Measurements from ENCODE around the gene FARP2. TPM values are rescaled to one million over a fixed set of nuclear protein-coding genes. Genes with fewer than 3 reads are reported as not detected.
A peak's percentile ranks its signal among the peaks of the same experiment; 100 is the strongest.
"Not testable (repeated sequence)": the region's sequence is repeated elsewhere in the genome, so short reads cannot be mapped to it uniquely, and the experiment has no call there.

FARP2 gene
- total RNA-seq, 1 experiment from 2014 or later, result 24.0 TPM

DNA sequence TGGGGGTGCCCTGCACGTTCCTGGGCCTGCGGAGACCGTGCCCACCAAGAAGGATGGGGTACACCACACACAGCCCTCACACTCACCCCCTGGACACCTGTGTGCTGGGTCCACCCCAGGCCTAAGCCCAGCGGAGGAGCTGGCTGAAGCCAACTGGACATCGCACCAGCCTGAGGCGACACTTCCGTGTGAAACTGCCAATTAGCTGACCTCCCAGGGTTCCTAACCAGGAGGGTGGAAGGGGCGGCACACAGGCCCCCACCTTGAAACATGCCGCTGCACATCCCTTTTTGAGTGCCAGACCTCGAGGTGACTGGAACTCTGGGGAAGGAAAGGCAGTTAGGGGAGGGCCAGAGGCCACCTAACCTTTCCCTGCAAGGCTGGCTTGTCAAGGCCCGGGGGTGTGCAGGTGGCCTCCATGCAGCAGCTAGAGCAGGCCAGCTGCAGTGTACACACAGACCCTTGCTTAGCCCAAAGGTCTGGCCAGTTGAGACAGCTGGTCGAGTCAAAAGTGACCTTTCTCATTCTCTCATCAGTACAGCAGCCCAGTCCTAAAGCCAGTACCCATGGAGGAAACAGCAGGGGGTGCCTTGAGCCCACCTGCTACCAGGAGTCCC lies 147.8 kb downstream of the FARP2 start:
- DNase-seq (ENCODE audit: low read depth), result no peak
- in situ Hi-C loops (cut with HindIII; ENCODE audit: low pct_unique_long_range_greater_than_20kb, low sequenced_read_pairs), result no loop called here

DNA sequence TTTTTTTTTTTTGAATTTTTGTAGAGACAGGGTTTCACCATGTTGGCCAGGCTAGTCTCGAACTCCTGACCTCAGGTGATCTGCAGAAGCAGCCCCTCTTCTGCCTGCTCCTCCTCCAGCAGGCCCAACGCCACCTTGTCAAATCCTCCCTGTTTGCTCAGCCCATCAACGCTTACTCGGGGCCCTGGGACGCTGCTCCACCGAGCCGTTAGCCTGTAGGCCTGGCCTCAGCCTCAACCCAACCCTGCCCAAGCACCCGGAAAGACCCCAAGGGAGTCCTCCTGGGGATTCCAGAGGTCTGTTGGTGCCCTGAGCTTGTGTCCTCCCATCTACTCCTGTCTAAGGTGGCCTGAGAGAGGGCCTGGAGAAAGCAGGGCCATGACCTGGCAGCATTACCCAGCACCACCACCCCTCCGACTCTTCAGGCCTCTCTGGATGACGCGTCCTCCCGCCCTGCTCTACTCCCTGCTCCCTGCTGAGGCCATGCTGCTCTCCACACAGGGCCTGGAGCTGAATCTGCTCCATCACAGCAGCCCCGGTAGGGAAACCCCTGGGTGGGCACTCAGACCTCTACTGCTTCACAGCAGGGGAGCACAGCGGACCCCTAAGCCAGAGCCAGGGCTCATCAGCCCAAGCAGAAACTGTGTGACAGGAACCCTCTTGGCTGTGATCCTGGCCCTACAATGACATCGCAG lies 149.1 kb downstream of the FARP2 start:
- no peak for DNase-seq (ENCODE audit: low read depth)
- in situ Hi-C loops (cut with HindIII; ENCODE audit: low pct_unique_long_range_greater_than_20kb, low sequenced_read_pairs), result no loop called here

DNA sequence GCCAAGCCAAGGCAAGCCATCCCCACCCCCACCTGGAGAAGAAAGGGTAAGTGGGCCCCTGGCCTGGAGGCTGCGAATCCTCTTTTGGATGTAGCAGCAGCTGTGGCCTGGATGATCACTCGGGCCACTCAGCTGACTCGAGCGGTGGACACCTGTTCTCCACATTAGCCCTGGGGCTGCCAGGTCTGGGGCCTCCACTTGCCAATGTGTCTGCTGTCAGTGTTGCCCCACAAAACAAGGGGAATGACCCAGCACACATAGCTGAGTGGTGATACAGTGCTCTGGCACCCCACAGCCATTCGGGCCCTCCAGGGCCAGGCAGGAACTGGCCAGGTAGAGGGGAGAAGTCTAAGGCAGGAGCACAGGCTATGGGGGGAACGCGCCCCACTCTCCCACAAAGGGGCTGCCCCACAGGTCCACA lies 149.7 kb downstream of the FARP2 start:
- in situ Hi-C loops (cut with HindIII; ENCODE audit: low pct_unique_long_range_greater_than_20kb, low sequenced_read_pairs), result no loop called here
- DNase-seq (ENCODE audit: low read depth), result no peak

DNA sequence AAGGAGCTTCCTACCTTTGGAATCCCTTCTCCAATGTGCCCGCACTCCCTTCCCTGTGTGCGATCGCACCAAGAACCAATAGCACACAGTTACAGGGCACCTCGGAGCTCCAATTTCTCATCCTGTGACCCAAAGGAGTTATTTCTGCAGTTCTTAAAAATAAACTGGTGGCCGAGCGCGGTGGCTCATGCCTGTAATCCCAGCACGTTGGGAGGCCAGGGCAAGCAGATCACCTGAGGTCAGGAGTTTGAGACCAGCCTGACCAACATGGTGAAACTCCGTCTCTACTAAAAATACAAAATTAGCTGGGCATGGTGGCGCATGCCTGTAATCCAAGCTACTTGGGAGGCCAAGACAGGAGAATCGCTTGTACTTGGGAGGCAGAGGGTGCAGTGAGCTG lies 150.2 kb downstream of the FARP2 start:
- DNase-seq (ENCODE audit: low read depth); in situ Hi-C loops (cut with HindIII; ENCODE audit: low pct_unique_long_range_greater_than_20kb, low sequenced_read_pairs): not testable (repeated sequence)

DNA sequence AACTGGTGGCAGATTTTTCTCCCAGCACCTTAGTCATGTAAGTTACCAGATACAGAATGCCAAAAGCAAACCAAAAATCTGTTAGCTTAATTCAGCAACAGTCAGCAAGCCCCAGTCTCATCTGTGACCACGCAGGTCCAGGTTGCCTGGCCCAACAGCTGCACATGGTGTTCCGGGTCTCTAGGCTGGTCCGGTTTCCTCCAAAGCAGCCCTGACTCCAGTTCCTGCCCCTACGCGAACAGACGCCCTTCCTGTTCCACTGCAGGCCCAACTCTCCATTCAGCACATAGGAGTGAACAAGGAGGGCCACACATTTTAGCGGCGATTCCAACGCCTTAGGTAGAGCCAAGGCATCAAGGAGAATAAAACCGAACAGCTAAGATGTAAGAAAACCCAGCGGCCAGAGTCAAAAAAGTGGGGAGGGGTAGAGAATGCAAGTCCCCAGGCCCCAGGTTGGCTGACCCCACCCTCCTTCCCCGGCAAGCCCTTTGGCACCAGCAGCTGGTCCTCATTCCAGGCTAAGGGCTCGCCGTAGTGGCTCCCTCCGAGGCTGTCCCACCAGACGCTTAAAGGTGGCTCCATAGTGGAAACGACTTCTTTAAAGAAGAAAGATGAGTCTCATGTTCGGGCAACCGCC lies 150.8 kb downstream of the FARP2 start:
- no peak for DNase-seq (ENCODE audit: low read depth)
- in situ Hi-C loops (cut with HindIII; ENCODE audit: low pct_unique_long_range_greater_than_20kb, low sequenced_read_pairs), result no loop called here

DNA sequence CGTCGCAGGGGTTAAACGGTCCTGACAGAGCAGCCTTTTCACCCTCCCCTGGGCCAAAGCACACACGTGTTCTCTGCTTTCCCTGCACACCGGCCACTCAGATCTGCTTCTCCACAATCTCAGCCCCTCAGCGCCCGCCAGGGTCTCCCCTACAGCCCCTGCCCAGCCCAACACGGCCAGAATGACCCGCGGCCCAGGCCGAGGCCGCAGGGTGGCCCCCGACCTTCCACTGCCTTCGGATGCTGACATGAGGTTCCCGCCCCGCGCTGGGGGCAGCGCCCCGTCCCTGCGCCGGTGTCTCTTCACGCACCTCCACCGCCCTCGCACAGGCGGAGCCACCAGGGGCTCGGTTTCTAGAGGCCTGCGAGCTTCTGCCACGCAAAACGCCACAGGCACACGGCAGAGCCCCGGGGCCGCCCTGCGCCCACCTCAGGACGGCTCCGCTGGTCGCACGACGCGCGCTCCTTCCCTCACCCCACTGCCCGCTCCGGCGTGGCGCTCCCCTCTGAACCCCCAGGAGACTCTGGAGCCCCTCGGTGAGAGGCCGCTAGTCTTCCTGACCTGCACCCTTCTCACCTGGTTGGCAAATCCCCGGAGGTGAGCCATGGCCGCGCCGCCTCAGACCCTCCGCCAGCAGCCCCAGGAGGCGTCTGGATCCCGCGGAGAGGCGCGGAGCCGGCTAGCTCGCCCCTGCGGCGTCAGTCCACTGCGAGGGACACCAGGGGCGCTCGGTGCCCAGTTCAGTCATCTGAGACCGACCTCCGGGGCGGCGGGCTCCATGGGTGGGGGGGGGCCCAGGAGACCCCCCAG lies 151.6 kb downstream of the FARP2 start:
- peak; percentile 38 for DNase-seq (ENCODE audit: low read depth)
- in situ Hi-C loops (cut with HindIII; ENCODE audit: low pct_unique_long_range_greater_than_20kb, low sequenced_read_pairs), result no loop called here

DNA sequence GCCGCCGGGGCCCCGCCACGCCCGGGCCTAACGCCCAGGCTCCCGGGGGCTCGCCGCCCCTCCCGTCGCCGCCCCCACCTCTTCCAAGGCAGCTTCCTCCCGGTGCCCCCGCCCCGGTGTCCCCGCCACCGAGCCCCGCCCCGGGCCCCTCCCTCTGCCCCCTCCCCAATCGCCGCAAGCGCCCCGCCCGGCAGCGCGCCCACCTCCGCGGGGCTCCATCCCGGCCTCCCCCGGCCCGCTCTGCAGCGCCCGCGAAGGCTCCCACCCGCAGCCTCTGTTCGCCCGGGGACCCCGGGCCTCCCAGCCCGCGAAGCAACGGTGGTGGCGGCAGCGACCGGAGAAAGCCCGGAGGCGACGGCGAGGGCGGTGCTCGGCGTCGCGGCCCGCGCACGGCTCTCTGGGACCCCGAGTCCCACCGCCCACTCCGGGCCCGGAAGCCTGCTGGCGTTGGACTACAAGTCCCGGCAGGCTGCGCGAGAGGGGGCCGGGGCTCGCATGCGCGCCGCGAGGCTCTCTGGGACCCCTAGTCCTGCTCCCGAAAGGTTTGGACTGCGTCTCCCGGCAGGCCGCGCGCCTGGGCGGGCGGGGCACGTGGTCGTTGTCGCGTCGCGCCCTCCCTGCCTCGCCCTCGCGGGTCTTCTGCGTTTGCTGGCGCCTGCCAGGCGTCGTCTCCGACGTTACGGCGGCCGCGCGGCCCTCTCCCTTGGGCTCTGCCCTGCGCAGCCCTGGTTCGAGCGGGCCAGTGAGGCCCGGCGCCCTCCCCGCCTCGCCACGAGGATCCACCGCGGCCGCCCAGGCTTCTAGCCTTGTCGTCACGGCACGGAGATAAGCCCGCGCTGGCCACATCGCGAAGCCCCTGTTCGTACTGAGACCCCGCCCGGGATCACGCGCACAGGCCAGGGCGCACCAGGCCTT lies 152.4 kb downstream of the FARP2 start, which contains the start of gene STK25:
Gene STK25, minus strand, starts transcription at position 345 of the 915 bp plus-strand sequence. CDS start 549 bp downstream, outside the sequence.
- in situ Hi-C loops (cut with HindIII; ENCODE audit: low pct_unique_long_range_greater_than_20kb, low sequenced_read_pairs), result no loop called here
- peak; percentile 98 for DNase-seq (ENCODE audit: low read depth)

DNA sequence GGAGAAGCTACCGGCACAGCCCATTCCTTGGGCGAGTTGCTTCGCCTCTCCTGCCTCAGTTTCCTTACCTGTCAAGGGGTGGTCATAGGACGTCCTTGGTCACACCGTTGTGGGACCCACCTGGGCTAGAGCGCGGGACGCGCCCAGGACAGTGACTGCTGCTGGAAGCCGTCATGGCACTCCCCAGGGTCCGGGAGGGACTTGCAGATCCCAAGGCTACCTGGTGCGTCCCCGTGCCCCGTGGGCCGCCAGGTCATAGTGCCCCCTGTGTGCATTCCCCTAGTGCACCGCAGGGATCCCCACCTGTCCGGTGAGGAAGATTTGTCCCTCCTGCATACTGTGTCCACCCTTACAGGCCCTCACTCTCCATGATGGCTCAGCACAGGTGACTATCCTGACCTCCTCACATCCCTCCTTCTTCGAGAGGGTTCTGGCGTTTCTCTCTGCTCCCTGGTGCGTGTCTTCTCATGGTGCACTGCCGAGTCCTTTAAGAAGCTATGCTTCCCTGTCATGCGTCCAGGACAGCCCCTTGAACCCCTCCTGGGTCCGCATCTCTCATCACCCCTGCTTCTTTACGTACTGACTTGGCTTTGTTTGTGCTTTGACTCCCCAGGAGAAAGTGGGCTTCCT lies 153.2 kb downstream of the FARP2 start:
- no peak for DNase-seq (ENCODE audit: low read depth)
- in situ Hi-C loops (cut with HindIII; ENCODE audit: low pct_unique_long_range_greater_than_20kb, low sequenced_read_pairs), result no loop called here

DNA sequence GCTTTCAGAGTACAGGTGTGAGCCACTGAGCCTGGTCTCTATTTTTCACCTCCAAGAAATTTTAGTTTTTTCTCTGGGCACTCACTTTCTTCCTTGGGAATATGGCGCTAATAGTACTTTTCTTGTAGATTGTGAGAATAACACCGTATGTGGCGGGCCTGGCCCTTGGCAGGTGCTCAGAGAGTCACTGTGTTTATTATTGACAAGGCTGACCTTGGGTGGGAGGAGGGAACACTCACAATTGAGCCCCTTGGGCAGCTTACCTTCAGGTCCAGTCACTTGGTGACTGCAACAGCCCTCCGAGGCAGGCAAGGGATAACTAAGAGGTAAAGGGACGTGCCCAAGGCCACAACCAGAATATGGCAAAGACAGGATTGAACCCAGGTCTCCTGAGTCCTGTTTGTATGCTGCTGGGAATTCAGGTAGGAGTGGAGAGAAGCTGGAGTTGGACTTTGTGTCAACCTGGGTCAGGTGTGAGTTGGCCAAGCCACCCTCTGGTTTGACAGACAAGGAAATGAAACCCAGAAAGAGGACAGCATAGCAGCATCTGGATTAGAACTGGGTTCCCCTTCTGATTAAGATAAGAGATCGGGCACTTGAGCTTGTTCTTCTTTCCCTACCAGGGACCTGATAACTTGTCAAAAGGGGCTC lies 155.1 kb downstream of the FARP2 start:
- no peak for DNase-seq (ENCODE audit: low read depth)
- in situ Hi-C loops (cut with HindIII; ENCODE audit: low pct_unique_long_range_greater_than_20kb, low sequenced_read_pairs), result no loop called here

DNA sequence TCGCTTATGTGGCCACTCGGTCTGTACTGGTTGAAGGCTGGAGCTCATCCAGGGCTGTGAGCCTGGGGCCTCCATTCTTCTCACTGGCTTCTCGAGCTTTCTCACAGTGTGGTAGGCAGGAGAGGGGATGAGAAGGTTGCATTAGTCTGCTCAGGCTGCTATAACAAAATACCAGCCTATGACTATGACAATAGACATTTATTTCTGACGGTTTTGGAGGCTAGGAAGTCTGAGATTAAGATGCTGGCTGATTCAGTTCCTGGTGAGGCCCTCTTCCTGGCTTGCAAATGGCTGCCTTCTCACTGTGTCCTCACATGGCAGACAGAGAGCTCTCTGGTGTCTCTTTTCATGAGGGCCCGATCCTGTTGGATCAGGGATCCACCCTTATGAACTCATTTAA lies 158.5 kb downstream of the FARP2 start:
- no peak for DNase-seq (ENCODE audit: low read depth)
- in situ Hi-C loops (cut with HindIII; ENCODE audit: low pct_unique_long_range_greater_than_20kb, low sequenced_read_pairs), result no loop called here

DNA sequence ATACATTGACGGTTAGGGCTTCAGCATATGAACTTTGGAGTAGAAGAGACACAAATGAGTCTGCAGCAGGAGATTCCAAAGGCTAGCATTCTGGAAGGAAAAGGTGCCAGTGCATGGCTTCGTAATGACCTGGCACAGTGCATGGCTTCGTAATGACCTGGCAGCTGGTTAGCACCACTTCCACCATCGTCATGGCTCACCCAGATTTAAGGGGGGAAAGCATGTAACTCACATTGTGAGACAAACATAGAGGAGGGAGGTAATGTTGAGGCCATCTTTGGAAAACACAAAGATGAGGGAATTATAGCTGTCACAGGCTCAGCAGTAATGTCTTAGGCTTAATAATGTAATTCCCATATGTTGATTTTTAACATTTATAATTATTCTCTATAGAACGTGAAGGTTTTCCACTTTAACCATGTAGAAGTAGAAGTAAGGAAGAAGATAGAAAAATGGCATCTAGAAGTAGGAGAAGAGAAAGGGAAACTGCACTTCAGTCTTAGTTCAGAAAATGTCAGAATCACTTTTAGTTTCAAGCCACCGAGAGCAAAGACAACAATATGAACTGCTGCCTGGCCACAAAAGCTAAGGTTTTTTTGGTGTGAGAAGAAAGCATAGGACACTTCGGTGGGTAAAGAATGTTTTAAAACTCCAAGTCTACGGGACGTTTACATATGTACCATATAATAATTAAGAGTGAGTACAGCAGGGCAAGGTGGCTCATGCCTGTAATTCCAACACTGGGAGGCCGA lies 159.1 kb downstream of the FARP2 start:
- in situ Hi-C loops (cut with HindIII; ENCODE audit: low pct_unique_long_range_greater_than_20kb, low sequenced_read_pairs), result no loop called here
- no peak for DNase-seq (ENCODE audit: low read depth)

DNA sequence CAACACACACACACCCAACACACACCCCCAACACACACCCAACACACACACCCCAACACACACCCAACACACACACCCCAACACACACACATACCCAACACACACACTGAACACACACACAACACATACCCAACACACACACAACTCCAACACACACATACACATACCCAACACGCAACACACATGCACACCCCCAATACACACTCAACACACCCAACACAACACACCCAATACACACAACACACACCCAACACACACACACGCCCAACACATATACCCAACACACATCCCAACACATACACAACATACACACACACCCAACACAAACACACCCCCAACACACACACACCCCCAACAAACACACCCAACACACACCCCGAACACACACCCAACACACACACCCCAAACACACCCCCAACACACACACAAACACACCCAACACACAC lies 160.5 kb downstream of the FARP2 start:
- in situ Hi-C loops (cut with HindIII; ENCODE audit: low pct_unique_long_range_greater_than_20kb, low sequenced_read_pairs), result no loop called here
- DNase-seq (ENCODE audit: low read depth), result no peak

DNA sequence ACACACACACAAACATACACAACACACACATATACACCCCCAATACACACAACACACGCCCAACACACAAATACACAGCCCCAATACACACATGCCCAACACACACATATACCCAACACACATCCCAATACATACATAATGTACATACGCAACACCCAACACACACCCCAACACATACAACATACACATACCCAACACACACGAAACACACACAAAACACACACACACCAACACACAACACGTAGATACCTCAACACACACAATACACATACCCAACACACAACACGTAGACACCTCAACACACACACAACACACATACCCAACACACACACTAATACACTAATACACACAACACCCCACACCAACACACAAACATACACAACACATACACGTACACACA lies 161.2 kb downstream of the FARP2 start:
- in situ Hi-C loops (cut with HindIII; ENCODE audit: low pct_unique_long_range_greater_than_20kb, low sequenced_read_pairs), result no loop called here
- DNase-seq (ENCODE audit: low read depth), result no peak

DNA sequence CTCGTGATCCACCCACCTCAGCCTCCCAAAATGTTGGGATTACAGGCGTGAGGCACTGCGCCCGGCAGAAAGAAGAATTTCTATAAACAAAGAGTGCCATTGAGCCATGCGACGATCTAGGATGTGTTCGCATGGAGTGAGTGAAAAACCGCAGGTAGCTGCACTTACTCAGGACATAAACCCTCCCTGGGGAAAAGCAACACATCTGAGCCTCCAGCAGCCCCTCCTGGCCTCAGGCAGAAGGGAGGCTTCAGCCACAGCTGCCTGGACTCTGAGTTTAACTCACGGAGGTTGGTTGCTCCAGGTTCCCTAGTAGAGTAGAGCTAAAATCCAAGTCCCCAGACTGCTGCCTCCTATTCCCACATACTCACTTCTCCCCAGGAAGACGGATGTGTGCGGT lies 163.6 kb downstream of the FARP2 start:
- no peak for DNase-seq (ENCODE audit: low read depth)
- in situ Hi-C loops (cut with HindIII; ENCODE audit: low pct_unique_long_range_greater_than_20kb, low sequenced_read_pairs), result no loop called here

DNA sequence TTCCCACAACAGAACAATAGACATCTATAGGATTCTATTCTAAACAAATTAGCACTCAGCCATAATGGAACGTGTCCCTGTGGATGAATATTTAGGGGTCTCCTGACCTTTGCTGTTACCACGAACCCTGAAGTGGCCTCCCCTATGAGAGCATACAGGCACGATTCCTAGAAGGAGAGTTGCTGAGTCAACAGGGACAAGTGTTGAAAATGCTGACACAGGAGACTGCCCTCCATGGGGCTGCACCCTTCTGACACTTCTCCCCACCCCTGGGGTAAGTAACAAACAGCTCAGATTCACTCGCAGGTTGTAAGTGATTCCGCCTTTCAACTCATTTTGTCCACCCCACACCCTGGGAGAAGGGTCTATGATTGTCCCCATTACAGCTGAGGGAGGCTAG lies 166.4 kb downstream of the FARP2 start:
- in situ Hi-C loops (cut with HindIII; ENCODE audit: low pct_unique_long_range_greater_than_20kb, low sequenced_read_pairs), result no loop called here
- no peak for DNase-seq (ENCODE audit: low read depth)
